OCI-LY7 (cell line): Measurements from ENCODE around the gene MEGF6. TPM values are rescaled to one million over a fixed set of nuclear protein-coding genes. Genes with fewer than 3 reads are reported as not detected.

ENCODE experiments used
- BruUV-seq: library from RNA; stranded (reverse); fragments of 400-500 nt; replicated peaks from 2 replicates; lab custom pipeline; 2021; lab: Mats Ljungman, UMichigan
- CTCF ChIA-PET: fragments of 300-600 bp; sonication (Branson Sonifier 250); formaldehyde crosslinking; loops from one replicate; lab custom pipeline; 2022; ENCODE audit warnings: antibody characterized with exemption; ENCODE audit not compliant: unreplicated experiment; lab: Charles Lee
- POLR2A ChIA-PET: fragments of 300-600 bp; sonication (Branson Sonifier 250); formaldehyde crosslinking; loops from one replicate; lab custom pipeline; 2022; ENCODE audit warnings: antibody characterized with exemption; lab: Charles Lee
- DNase-seq: peaks from one replicate; pipeline ENCODE4 v3.0.0-alpha.2; 2015; ENCODE audit warnings: low spot score
- H2AFZ ChIP-seq: fragments of 200-600 bp; sonication (generic), shearing (Covaris generic); 2 replicates; pipeline ENCODE4 v1.6.1; 2014; ENCODE audit warnings: mild to moderate bottlenecking, antibody characterized with exemption, low read length, moderate library complexity
- H3K27ac ChIP-seq: fragments of 200-600 bp; sonication (generic); 2 replicates; pipeline ENCODE4 v1.5.1; 2014; ENCODE audit warnings: mixed run types, low read depth, mild to moderate bottlenecking, moderate library complexity, low read length, inconsistent platforms; ENCODE audit not compliant: poor library complexity, severe bottlenecking
- H3K36me3 ChIP-seq: fragments of 200-600 bp; sonication (generic); 2 replicates; pipeline ENCODE4 v1.6.1; 2014; ENCODE audit warnings: mild to moderate bottlenecking, antibody characterized with exemption, low read length, moderate library complexity, mixed read lengths; ENCODE audit not compliant: insufficient read depth
- H3K4me1 ChIP-seq: fragments of 200-600 bp; sonication (generic); 2 replicates; pipeline ENCODE4 v1.5.1; 2014; ENCODE audit warnings: mild to moderate bottlenecking, low read length; ENCODE audit not compliant: insufficient read depth, poor library complexity, severe bottlenecking
- H3K4me2 ChIP-seq: fragments of 200-600 bp; sonication (generic); 2 replicates; pipeline ENCODE4 v1.6.1; 2014; ENCODE audit warnings: mild to moderate bottlenecking, low read length
- H3K4me3 ChIP-seq: fragments of 200-600 bp; sonication (generic); 2 replicates; pipeline ENCODE4 v1.5.1; 2014; ENCODE audit warnings: mild to moderate bottlenecking, low read depth, low read length; ENCODE audit not compliant: poor library complexity, severe bottlenecking
- H3K79me2 ChIP-seq: fragments of 200-600 bp; sonication (generic); 2 replicates; pipeline ENCODE4 v1.6.1; 2016; ENCODE audit warnings: low read depth, mild to moderate bottlenecking, low read length, moderate library complexity, mixed read lengths; ENCODE audit not compliant: insufficient read depth
- H3K9me2 ChIP-seq: fragments of 200-600 bp; sonication (generic); 2 replicates; pipeline ENCODE4 v1.6.1; 2016; ENCODE audit warnings: mild to moderate bottlenecking, low read length, mixed read lengths; ENCODE audit not compliant: insufficient read depth
- H3K9me3 ChIP-seq: fragments of 200-600 bp; sonication (generic); 2 replicates; pipeline ENCODE4 v1.6.1; 2014; ENCODE audit warnings: mild to moderate bottlenecking, mixed run types, low read length, mixed read lengths
- H4K20me1 ChIP-seq: fragments of 200-600 bp; sonication (generic); 2 replicates; pipeline ENCODE4 v1.6.1; 2014; ENCODE audit warnings: mild to moderate bottlenecking, antibody characterized with exemption, low read length, moderate library complexity, mixed read lengths; ENCODE audit not compliant: insufficient read depth
- CTCF ChIP-seq: fragments of 200-600 bp; sonication (generic); conservative IDR thresholded peaks from 2 replicates; pipeline ENCODE4 v1.5.1; 2014; ENCODE audit warnings: mild to moderate bottlenecking, antibody characterized with exemption, low read length, moderate library complexity, mixed read lengths
- EZH2phosphoT487 ChIP-seq: fragments of 200-600 bp; sonication (generic); IDR thresholded peaks from 2 replicates; pipeline ENCODE4 v1.6.1; 2018; ENCODE audit warnings: low read depth, borderline replicate concordance, mild to moderate bottlenecking, mixed run types, antibody characterized with exemption, low read length, moderate library complexity, mixed read lengths
- intact Hi-C: fragments of 100-400 bp; cut with micrococcal nuclease; formaldehyde crosslinking; loops from one replicate; pipeline ENCODE4 v1.10.0; 2022; ENCODE audit not compliant: unreplicated experiment
- total RNA-seq, 2 experiments: library from RNA; depleted of rRNA in 1 of 2; stranded (reverse); fragments of >200 nt in 1 of 2; shearing (Covaris generic) in 1 of 2; gene quantifications; 2 replicates each; pipeline ENCODE4 v1.2.3, GENCODE V29; 2014 to 2022

MEGF6 gene
- total RNA-seq, 2 experiments from 2014 or later: 0.15 to 0.32 TPM

GRCh38 chr1:3570066-3570986 lies 41.0 kb downstream of the MEGF6 start:
- H3K9me2 ChIP-seq: no peaks in the 10 kb centered on the region
- intact Hi-C loops: no loop called here

GRCh38 chr1:3569436-3569835 lies 41.9 kb downstream of the MEGF6 start:
- Histone ChIP-seq H3K4me3 (no peak overlapping the region), H3K27ac (no peak overlapping the region), H4K20me1 (no peaks in the 10 kb centered on the region), H3K36me3 (no peaks in the 10 kb centered on the region), H3K4me2 (no peak overlapping the region), H3K79me2 (no peaks in the 10 kb centered on the region), H3K4me1 (no peaks in the 10 kb centered on the region), H3K9me2 (no peaks in the 10 kb centered on the region), H2AFZ (no peak overlapping the region), H3K9me3 (no peaks in the 10 kb centered on the region)
- BruUV-seq: no TSS peak
- POLR2A ChIA-PET: no interaction called here
- TF ChIP-seq CTCF (no peak), EZH2phosphoT487 (no peak)
- CTCF ChIA-PET: interaction anchor here (1.1 kb wide), 1 partner anchor 50 kb away, joined by 3 read pairs; no protein-coding TSS in a partner anchor
- no peak for DNase-seq
- intact Hi-C loops: loop anchor here (10.0 kb wide), 1 partner anchor 75 kb away; no protein-coding TSS in a partner anchor

More at GRCh38 chr1:3570066-3570986, 41.0 kb downstream of the MEGF6 start:
- Histone ChIP-seq H3K79me2 (no peaks in the 10 kb centered on the region), H2AFZ (no peak overlapping the region), H3K4me1 (no peaks in the 10 kb centered on the region), H3K27ac (no peak overlapping the region), H3K9me3 (no peaks in the 10 kb centered on the region), H3K4me3 (no peak overlapping the region), H3K4me2 (no peak overlapping the region), H4K20me1 (no peaks in the 10 kb centered on the region), H3K36me3 (no peaks in the 10 kb centered on the region)
- no peak for DNase-seq
- ChIA-PET CTCF (no interaction called here), POLR2A (no interaction called here)
- no TSS peak for BruUV-seq
- TF ChIP-seq EZH2phosphoT487 (no peak), CTCF (no peak)
